Neural progenitor cell (in vitro differentiated cells): Measurements from ENCODE around the gene PACS1. TPM values are rescaled to one million over a fixed set of nuclear protein-coding genes. Genes with fewer than 3 reads are reported as not detected.

Experiments used
- DNase-seq: peaks from one replicate; pipeline ENCODE4 v3.0.0-alpha.2; 2016; ENCODE audit warnings: low spot score
- H2AFZ ChIP-seq: fragments of 200-600 bp; sonication (generic); replicated peaks from 2 replicates; pipeline ENCODE4 v1.6.1; 2016; ENCODE audit warnings: antibody characterized with exemption
- H3F3A ChIP-seq: fragments of 200-600 bp; sonication (generic); 2 replicates; pipeline ENCODE4 v1.6.1; 2016; ENCODE audit warnings: antibody characterized with exemption, low read depth
- H3K27ac ChIP-seq: fragments of 200-600 bp; sonication (generic); 2 replicates; pipeline ENCODE4 v1.5.1; 2016; ENCODE audit warnings: mild to moderate bottlenecking
- H3K27me3 ChIP-seq: fragments of 200-600 bp; sonication (generic); 2 replicates; pipeline ENCODE4 v1.6.1; 2016; ENCODE audit warnings: mild to moderate bottlenecking, moderate library complexity
- H3K36me3 ChIP-seq: fragments of 200-600 bp; sonication (generic); 2 replicates; pipeline ENCODE4 v1.5.1; 2016
- H3K4me1 ChIP-seq: fragments of 200-600 bp; sonication (generic); 2 replicates; pipeline ENCODE4 v1.6.1; 2016; ENCODE audit warnings: mixed run types
- H3K4me2 ChIP-seq: fragments of 200-600 bp; sonication (generic); 2 replicates; pipeline ENCODE4 v1.6.1; 2016
- H3K4me3 ChIP-seq: fragments of 200-600 bp; sonication (generic); 2 replicates; pipeline ENCODE4 v1.5.1; 2016
- H3K79me2 ChIP-seq: fragments of 200-600 bp; sonication (generic); 2 replicates; pipeline ENCODE4 v1.6.1; 2016; ENCODE audit warnings: low read depth
- H3K9ac ChIP-seq: fragments of 200-600 bp; sonication (generic); 2 replicates; pipeline ENCODE4 v1.6.1; 2016
- H3K9me3 ChIP-seq: fragments of 200-600 bp; sonication (generic); 2 replicates; pipeline ENCODE4 v1.5.1; 2016; ENCODE audit warnings: low read depth
- H4K20me1 ChIP-seq: fragments of 200-600 bp; sonication (generic); 2 replicates; pipeline ENCODE4 v1.6.1; 2016; ENCODE audit warnings: low read depth
- H3K27ac Mint-ChIP-seq: 3 replicates; pipeline ENCODE4 v1.8.0; 2021; ENCODE audit warnings: mixed read lengths
- H3K27me3 Mint-ChIP-seq: 2 replicates; pipeline ENCODE4 v1.8.0; 2022; ENCODE audit warnings: low read depth, mild to moderate bottlenecking, inconsistent platforms, moderate library complexity, mixed read lengths; ENCODE audit not compliant: insufficient read depth
- H3K36me3 Mint-ChIP-seq: 3 replicates; pipeline ENCODE4 v1.8.0; 2021; ENCODE audit warnings: mixed read lengths
- H3K4me1 Mint-ChIP-seq: 3 replicates; pipeline ENCODE4 v1.8.0; 2021; ENCODE audit warnings: mixed read lengths
- H3K4me3 Mint-ChIP-seq: 3 replicates; pipeline ENCODE4 v1.8.0; 2021; ENCODE audit warnings: mild to moderate bottlenecking, moderate library complexity, mixed read lengths
- H3K9me3 Mint-ChIP-seq: 3 replicates; pipeline ENCODE4 v1.8.0; 2020; ENCODE audit warnings: mixed read lengths
- CTCF ChIP-seq: fragments of 200-600 bp; sonication (generic); IDR thresholded peaks from 2 replicates; pipeline ENCODE4 v1.5.1; 2017; ENCODE audit warnings: antibody characterized with exemption, mild to moderate bottlenecking
- EZH2 ChIP-seq: fragments of 200-600 bp; sonication (generic); IDR thresholded peaks from 2 replicates; pipeline ENCODE4 v1.6.1; 2017; ENCODE audit warnings: antibody characterized with exemption, mild to moderate bottlenecking, moderate library complexity
- EZH2phosphoT487 ChIP-seq: fragments of 200-600 bp; sonication (generic); IDR thresholded peaks from 2 replicates; pipeline ENCODE4 v1.6.1; 2017; ENCODE audit warnings: antibody characterized with exemption
- total RNA-seq: library from RNA; depleted of rRNA; stranded (reverse); fragments of >200 nt; gene quantifications from 2 replicates; pipeline ENCODE4 v1.2.3, GENCODE V29; 2015; ENCODE audit warnings: low replicate concordance

The PACS1 gene
- total RNA-seq, 1 donor from 2014 or later: 13.4 TPM

- Histone ChIP-seq H3K27ac (no peak overlapping the region), H3K27me3 (no peaks in the 10 kb centered on the region), H3K4me3 (no peak overlapping the region), H2AFZ (no peak overlapping the region), H3F3A (peaks cover 25% of the 10 kb centered on the region), H3K9ac (no peak overlapping the region), H3K4me2 (no peak overlapping the region), H3K36me3 (peaks cover 4% of the 10 kb centered on the region), H3K79me2 (peaks cover 17% of the 10 kb centered on the region), H4K20me1 (peaks cover 48% of the 10 kb centered on the region), H3K9me3 (no peaks in the 10 kb centered on the region), H3K4me1 (peaks cover 13% of the 10 kb centered on the region)
- TF ChIP-seq EZH2 (no peak), CTCF (no peak), EZH2phosphoT487 (no peak)
- Mint-ChIP-seq H3K4me3 (no peak overlapping the region), H3K27me3 (peaks cover 11% of the 10 kb centered on the region), H3K9me3 (no peaks in the 10 kb centered on the region), H3K4me1 (peaks cover 18% of the 10 kb centered on the region), H3K36me3 (peaks cover 25% of the 10 kb centered on the region), H3K27ac (no peak overlapping the region)
- no peak for DNase-seq
These were observed 193.2 kb downstream of the PACS1 start for GRCh38 chr11:66263231-66263630.

- TF ChIP-seq EZH2phosphoT487 (no peak), EZH2 (no peak), CTCF (no peak)
- Histone ChIP-seq H3K9me3 (no peaks in the 10 kb centered on the region), H3K27me3 (no peaks in the 10 kb centered on the region), H3K4me2 (no peak overlapping the region), H3F3A (peaks cover 24% of the 10 kb centered on the region), H3K36me3 (peaks cover 4% of the 10 kb centered on the region), H3K79me2 (peaks cover 13% of the 10 kb centered on the region), H3K4me1 (peaks cover 9% of the 10 kb centered on the region), H3K4me3 (no peak overlapping the region), H3K9ac (no peak overlapping the region), H4K20me1 (peaks cover 43% of the 10 kb centered on the region), H3K27ac (no peak overlapping the region), H2AFZ (no peak overlapping the region)
- no peak overlapping the region for H3K4me3 Mint-ChIP-seq
- peaks cover 24% of the 10 kb centered on the region for H3K36me3 Mint-ChIP-seq
- H3K9me3 Mint-ChIP-seq: no peaks in the 10 kb centered on the region
- DNase-seq: no peak
- H3K27ac Mint-ChIP-seq: no peak overlapping the region
- H3K4me1 Mint-ChIP-seq: peaks cover 15% of the 10 kb centered on the region
- H3K27me3 Mint-ChIP-seq: peaks cover 14% of the 10 kb centered on the region
These were observed 193.7 kb downstream of the PACS1 start for GRCh38 chr11:66263785-66264184.

- H3K36me3 ChIP-seq: no peaks in the 10 kb centered on the region
- H3K79me2 ChIP-seq: peaks cover 13% of the 10 kb centered on the region
- H3K9me3 ChIP-seq: no peaks in the 10 kb centered on the region
- no peak for DNase-seq
- TF ChIP-seq EZH2phosphoT487 (no peak), CTCF (no peak), EZH2 (no peak)
- H3F3A ChIP-seq: peaks cover 29% of the 10 kb centered on the region
- peaks cover 37% of the 10 kb centered on the region for H4K20me1 ChIP-seq
- H3K4me3 ChIP-seq: no peak overlapping the region
- no peak overlapping the region for H3K27ac ChIP-seq
- no peak overlapping the region for H3K27ac Mint-ChIP-seq
- H3K27me3 Mint-ChIP-seq: peaks cover 13% of the 10 kb centered on the region
- no peaks in the 10 kb centered on the region for H3K9me3 Mint-ChIP-seq
- H3K4me2 ChIP-seq: no peak overlapping the region
- no peak overlapping the region for H2AFZ ChIP-seq
- H3K9ac ChIP-seq: no peak overlapping the region
- peaks cover 18% of the 10 kb centered on the region for H3K36me3 Mint-ChIP-seq
- no peak overlapping the region for H3K4me3 Mint-ChIP-seq
- no peaks in the 10 kb centered on the region for H3K27me3 ChIP-seq
- H3K4me1 ChIP-seq: peaks cover 7% of the 10 kb centered on the region
- H3K4me1 Mint-ChIP-seq: peaks cover 12% of the 10 kb centered on the region
These were observed 194.3 kb downstream of the PACS1 start for GRCh38 chr11:66264383-66264782.
